ENCODE data around the gene CARMIL1.
A peak's percentile ranks its signal among the peaks of the same experiment; 100 is the strongest.
"Not testable (repeated sequence)": the region's sequence is repeated elsewhere in the genome, so short reads cannot be mapped to it uniquely, and the experiment has no call there.

Gene CARMIL1

DNA sequence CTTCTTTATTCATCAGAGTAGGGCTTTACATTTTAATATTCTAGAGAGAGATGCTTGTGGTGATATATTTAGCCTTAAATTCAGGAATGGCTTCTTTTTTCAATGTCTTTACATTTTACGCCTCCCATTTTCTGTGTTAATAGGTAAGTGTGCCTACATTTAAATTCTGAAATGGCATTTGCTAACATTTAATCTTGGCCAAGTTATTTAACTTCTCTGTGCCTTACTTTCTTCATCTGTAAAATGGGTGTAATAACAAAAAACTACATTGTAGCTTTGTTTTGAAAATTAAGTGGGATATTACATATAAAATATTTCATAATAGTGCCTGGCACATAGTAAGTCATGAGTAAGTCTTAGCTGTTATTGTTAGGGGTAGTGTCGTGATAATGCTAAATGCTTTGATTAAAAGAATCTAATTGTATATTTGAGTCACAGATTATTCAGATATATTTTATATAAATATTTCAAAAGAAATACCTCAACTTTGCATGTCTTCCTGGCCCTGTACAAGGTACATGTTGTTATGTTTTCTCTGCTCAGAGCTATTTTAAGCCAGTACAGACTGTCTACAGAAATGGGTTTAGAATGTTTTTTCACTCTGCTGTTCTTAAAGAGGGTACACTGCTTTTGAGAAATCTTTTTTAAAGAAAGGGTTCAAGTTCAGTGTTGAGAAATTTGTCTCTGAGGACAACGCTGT lies 18.8 kb downstream of the CARMIL1 start:
- no peak overlapping the region for H3K4me3 ChIP-seq (ENCODE audit: low read depth, low read length)
- no peak for DNase-seq (ENCODE audit: low read depth, low spot score)
- CTCF ChIA-PET = interaction anchor here (1.0 kb wide), 1 partner anchor 19 kb away, joined by 5 read pairs; the partner anchor contains the start of gene CARMIL1
- POLR2A ChIA-PET = no interaction called here
- TF ChIP-seq, protein P1, sequence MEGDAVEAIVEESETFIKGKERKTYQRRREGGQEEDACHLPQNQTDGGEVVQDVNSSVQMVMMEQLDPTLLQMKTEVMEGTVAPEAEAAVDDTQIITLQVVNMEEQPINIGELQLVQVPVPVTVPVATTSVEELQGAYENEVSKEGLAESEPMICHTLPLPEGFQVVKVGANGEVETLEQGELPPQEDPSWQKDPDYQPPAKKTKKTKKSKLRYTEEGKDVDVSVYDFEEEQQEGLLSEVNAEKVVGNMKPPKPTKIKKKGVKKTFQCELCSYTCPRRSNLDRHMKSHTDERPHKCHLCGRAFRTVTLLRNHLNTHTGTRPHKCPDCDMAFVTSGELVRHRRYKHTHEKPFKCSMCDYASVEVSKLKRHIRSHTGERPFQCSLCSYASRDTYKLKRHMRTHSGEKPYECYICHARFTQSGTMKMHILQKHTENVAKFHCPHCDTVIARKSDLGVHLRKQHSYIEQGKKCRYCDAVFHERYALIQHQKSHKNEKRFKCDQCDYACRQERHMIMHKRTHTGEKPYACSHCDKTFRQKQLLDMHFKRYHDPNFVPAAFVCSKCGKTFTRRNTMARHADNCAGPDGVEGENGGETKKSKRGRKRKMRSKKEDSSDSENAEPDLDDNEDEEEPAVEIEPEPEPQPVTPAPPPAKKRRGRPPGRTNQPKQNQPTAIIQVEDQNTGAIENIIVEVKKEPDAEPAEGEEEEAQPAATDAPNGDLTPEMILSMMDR (IDR thresholded peaks at IDR 0.05; ENCODE audit: insufficient read depth, low read length, missing control alignments) = no peak

DNA sequence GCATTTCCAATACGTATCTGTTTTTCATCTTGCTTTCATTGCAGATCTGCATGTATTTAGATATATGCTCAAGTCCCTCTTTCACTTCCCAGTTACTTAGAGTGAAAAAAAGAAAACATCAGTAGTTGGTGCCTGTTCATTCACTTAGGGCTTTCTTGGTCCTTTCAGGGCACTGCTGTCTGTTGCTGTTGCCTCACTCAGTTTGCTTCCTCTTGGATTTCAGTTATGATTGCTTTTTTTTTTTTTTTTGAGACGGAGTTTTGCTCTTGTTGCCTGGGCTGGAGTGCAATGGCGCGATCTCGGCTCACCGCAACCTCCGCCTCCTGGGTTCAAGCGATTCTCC lies 19.3 kb downstream of the CARMIL1 start:
- not testable (repeated sequence) for DNase-seq (ENCODE audit: low read depth, low spot score)

DNA sequence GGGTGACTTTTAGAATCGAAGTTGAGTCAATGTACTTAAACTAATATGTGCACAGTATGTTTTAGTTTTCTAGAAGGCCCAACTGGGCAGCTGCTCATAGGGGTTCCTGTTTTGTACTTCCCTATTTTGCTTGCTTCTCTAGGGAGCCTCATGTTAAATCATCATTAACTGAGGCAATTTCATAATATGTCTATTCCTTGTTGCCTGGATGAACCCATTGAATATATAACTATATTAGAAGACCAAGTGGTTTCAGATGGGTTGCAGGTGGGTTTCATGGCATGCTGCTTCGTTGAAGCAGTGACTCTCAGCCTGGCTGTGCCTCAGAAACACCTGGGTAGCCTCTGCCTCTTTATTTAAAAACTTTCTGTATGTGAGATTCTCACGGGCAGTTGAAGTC lies 22.2 kb downstream of the CARMIL1 start:
- DNase-seq (ENCODE audit: low read depth, low spot score) = no peak
- no peak overlapping the region for H3K4me3 ChIP-seq (ENCODE audit: low read depth, low read length)
- TF ChIP-seq, protein P1 (IDR thresholded peaks at IDR 0.05; ENCODE audit: insufficient read depth, low read length, missing control alignments) = no peak
- POLR2A ChIA-PET = no interaction called here
- CTCF ChIA-PET = interaction anchor here (1.2 kb wide), 1 partner anchor 36 kb away, joined by 3 read pairs; no protein-coding TSS in a partner anchor

More for the DNA sequence above, 19.3 kb downstream of the CARMIL1 start:
- CTCF ChIA-PET = interaction anchor here (1.0 kb wide), 1 partner anchor 19 kb away, joined by 5 read pairs; the partner anchor contains the start of gene CARMIL1
- POLR2A ChIA-PET; H3K4me3 ChIP-seq (ENCODE audit: low read depth, low read length): not testable (repeated sequence)

DNA sequence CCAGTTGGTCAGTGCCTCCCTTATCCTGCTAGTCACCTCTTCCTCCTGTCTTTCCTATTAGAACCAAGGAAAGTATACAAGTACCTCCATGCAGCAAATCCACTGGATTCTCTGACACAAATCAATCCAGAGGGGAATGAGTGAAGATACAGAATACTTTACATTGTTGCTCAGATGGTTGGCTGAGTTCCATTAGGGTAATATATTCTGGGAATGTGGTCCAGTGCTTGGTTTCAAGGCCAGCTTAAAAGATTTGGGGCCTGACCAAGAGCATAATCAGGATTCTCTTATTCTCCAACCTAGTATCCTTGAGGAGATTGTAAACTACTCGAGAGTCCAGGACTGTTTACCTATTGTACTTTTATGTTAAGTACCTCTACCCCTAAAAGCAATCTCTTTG lies 23.0 kb downstream of the CARMIL1 start:
- ChIA-PET POLR2A (interaction anchor here (0.7 to 1.4 kb wide), 2 partner anchors 9 to 208 kb away, joined by 4 to 5 read pairs; no protein-coding TSS in a partner anchor), CTCF (interaction anchor here (0.8 to 1.2 kb wide), 2 partner anchors 37 to 189 kb away, joined by 3 read pairs; no protein-coding TSS in a partner anchor)
- TF ChIP-seq, protein P1 (IDR thresholded peaks at IDR 0.05; ENCODE audit: insufficient read depth, low read length, missing control alignments) = no peak
- DNase-seq (ENCODE audit: low read depth, low spot score) = no peak
- no peak overlapping the region for H3K4me3 ChIP-seq (ENCODE audit: low read depth, low read length)

DNA sequence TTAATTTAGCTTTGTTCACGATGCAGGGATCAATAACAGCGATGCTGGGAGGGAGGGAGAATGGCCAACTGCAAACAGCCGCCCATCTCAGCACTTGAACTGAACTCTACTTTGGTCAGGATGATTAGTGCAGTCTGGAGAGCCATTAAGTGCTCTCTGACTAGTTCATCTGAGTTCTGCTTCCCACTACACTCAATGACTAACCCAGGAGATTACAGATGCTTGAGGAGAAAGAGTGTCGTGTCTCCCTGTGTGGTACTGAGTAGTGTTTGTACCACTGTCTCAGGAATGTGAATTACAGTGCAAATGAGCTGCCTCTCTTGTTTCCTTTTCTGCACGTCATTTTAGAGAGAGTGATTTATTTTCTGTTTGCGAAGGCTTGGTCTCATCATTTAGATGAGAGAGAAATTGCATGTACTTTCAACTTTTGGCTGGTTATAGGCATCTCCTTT lies 23.5 kb downstream of the CARMIL1 start:
- CTCF ChIA-PET = interaction anchor here (0.8 to 1.2 kb wide), 2 partner anchors 37 to 188 kb away, joined by 3 read pairs; no protein-coding TSS in a partner anchor
- no peak overlapping the region for H3K4me3 ChIP-seq (ENCODE audit: low read depth, low read length)
- DNase-seq (ENCODE audit: low read depth, low spot score) = peak; percentile 57
- POLR2A ChIA-PET = interaction anchor here (0.7 to 1.4 kb wide), 2 partner anchors 8 to 207 kb away, joined by 4 to 5 read pairs; no protein-coding TSS in a partner anchor
- TF ChIP-seq, protein P1 (IDR thresholded peaks at IDR 0.05; ENCODE audit: insufficient read depth, low read length, missing control alignments) = no peak

DNA sequence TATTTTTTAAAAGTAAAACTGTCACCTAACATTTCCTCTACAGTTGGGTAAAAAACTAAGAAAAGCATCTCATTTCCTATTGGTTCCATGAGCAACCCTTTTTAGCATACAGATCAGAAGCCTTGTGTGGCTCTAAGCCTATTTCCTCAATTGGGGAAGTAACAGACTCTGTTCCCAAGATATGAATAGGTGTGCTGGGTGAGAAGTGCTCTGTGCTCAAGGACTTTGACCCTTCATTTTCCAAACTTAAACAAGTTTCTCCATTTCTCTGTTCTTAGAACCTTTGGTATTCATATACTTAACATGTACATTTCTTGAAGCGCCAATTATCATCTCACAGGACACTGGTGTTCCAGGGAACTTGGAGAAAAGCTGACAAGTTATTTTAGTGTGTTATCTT lies 24.1 kb downstream of the CARMIL1 start:
- no peak for DNase-seq (ENCODE audit: low read depth, low spot score)
- CTCF ChIA-PET = interaction anchor here (0.9 kb wide), 1 partner anchor 11 kb away, joined by 3 read pairs; no protein-coding TSS in a partner anchor
- TF ChIP-seq, protein P1 (IDR thresholded peaks at IDR 0.05; ENCODE audit: insufficient read depth, low read length, missing control alignments) = no peak
- POLR2A ChIA-PET = interaction anchor here (1.4 kb wide), 1 partner anchor 8 kb away, joined by 5 read pairs; no protein-coding TSS in a partner anchor
- no peak overlapping the region for H3K4me3 ChIP-seq (ENCODE audit: low read depth, low read length)

Measured in AG04449 (cell line).